ENCODE results near the gene TMPRSS13.
A peak's percentile ranks its signal among the peaks of the same experiment; 100 is the strongest.
"Not testable (repeated sequence)": the region's sequence is repeated elsewhere in the genome, so short reads cannot be mapped to it uniquely, and the experiment has no call there.

Gene TMPRSS13

GRCh38 chr11:117950301-117950700, 21.1 kb upstream of the TMPRSS13 start:
- no peak overlapping the region for H3K4me3 ChIP-seq (ENCODE audit: low read length)
- TF ChIP-seq CTCF (IDR thresholded peaks at IDR 0.05; ENCODE audit: insufficient read depth, low read depth, low read length, missing control alignments), result peak; percentile 24
- DNase-seq (ENCODE audit: low read depth), result no peak

- DNase-seq (ENCODE audit: low read depth), result no peak
- no peak overlapping the region for H3K4me3 ChIP-seq (ENCODE audit: low read length)
- no peak for TF ChIP-seq CTCF (IDR thresholded peaks at IDR 0.05; ENCODE audit: insufficient read depth, low read depth, low read length, missing control alignments)
Measured at GRCh38 chr11:117949062-117949461, 19.9 kb upstream of the TMPRSS13 start.

- DNase-seq (ENCODE audit: low read depth); H3K4me3 ChIP-seq (ENCODE audit: low read length): not testable (repeated sequence)
Measured at GRCh38 chr11:117948466-117948865, 19.3 kb upstream of the TMPRSS13 start.

GRCh38 chr11:117947751-117948150, 18.5 kb upstream of the TMPRSS13 start:
- DNase-seq (ENCODE audit: low read depth); H3K4me3 ChIP-seq (ENCODE audit: low read length): not testable (repeated sequence)

GRCh38 chr11:117946842-117947526, 17.8 kb upstream of the TMPRSS13 start:
- TF ChIP-seq CTCF (IDR thresholded peaks at IDR 0.05; ENCODE audit: insufficient read depth, low read depth, low read length, missing control alignments), result peak; percentile 98
- DNase-seq (ENCODE audit: low read depth), result peak; percentile 96
- no peak overlapping the region for H3K4me3 ChIP-seq (ENCODE audit: low read length)

- no peak for DNase-seq (ENCODE audit: low read depth)
- H3K4me3 ChIP-seq (ENCODE audit: low read length), result no peak overlapping the region
- TF ChIP-seq CTCF (IDR thresholded peaks at IDR 0.05; ENCODE audit: insufficient read depth, low read depth, low read length, missing control alignments), result no peak
Measured at GRCh38 chr11:117946156-117946841, 17.1 kb upstream of the TMPRSS13 start.

- no peak for TF ChIP-seq CTCF (IDR thresholded peaks at IDR 0.05; ENCODE audit: insufficient read depth, low read depth, low read length, missing control alignments)
- no peak overlapping the region for H3K4me3 ChIP-seq (ENCODE audit: low read length)
- no peak for DNase-seq (ENCODE audit: low read depth)
Measured at GRCh38 chr11:117945047-117945810, 16.0 kb upstream of the TMPRSS13 start.

Measured in epithelial cell of esophagus (primary cell).